OCI-M2 (cell line): ENCODE data around the gene MMP25.
"Not testable (repeated sequence)": the region's sequence is repeated elsewhere in the genome, so short reads cannot be mapped to it uniquely, and the experiment has no call there.

Source experiments
- DNase-seq: peaks from one replicate; lab custom pipeline; 2025; ENCODE audit not compliant: unreplicated experiment; lab: John Stamatoyannopoulos, UW

The MMP25 gene

DNA sequence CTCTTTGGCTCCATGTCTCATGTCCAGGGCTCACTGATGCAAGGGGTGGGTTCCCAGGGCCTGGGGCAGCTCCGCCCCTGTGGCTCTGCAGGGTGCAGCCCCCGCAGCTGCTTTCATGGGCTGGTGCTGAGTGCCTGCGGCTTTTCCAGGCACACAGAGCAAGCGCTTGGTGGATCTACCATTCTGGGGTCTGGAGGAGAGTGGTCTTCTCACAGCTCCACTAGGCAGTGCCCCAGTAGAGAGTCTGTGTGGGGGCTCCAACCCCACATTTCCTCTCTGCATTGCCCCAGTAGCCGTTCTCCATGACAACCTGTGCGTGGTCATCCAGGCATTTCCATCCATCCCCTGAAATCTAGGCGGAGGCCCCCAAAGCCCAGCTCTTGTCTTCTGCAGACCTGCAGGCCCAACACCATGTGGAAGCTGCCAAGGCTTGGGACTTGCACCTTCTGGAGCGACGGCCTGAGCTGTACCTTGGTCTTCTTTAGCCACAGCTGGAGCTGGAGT, 24.3 kb downstream of the MMP25 start:
- DNase-seq = no peak

DNA sequence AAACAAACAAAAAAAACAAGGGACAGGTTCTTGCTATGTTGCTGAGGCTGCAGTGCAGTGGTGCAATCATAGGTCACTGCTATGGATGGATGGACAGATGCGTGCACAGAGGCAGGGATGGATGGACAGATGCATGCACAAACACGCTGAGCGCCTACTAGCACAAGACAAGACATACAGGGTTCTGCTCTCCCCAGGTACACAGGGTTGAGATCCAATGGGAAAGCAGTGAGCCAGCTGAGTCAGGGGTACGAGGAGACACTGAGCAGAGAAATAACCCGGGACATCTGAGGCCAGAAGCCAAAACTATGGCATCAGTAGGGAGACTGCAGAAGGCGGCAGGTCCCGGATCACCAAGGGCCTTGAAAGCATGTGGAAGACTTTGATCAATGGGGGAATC, 25.3 kb downstream of the MMP25 start:
- DNase-seq = no peak

DNA sequence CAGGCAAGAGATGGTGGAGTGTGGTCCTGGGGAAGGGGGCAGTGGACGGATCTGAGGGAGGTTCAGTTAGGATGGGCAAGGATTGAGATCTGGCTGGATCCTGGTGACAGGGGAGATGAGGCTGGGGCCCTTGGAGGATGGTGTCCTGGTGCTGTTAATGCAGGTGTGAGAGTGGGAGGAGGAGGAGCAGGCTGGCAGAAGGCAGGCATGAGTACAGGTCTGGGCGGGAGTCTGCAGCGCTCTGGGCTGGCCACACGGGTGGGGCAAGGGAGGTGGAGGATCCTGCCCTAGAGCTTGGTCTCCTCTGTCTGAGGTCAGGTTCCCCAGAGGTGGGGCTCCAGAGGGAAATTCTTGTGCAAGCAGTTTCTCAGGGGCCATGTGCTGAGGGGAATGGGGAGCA, 25.8 kb downstream of the MMP25 start:
- DNase-seq = not testable (repeated sequence)

DNA sequence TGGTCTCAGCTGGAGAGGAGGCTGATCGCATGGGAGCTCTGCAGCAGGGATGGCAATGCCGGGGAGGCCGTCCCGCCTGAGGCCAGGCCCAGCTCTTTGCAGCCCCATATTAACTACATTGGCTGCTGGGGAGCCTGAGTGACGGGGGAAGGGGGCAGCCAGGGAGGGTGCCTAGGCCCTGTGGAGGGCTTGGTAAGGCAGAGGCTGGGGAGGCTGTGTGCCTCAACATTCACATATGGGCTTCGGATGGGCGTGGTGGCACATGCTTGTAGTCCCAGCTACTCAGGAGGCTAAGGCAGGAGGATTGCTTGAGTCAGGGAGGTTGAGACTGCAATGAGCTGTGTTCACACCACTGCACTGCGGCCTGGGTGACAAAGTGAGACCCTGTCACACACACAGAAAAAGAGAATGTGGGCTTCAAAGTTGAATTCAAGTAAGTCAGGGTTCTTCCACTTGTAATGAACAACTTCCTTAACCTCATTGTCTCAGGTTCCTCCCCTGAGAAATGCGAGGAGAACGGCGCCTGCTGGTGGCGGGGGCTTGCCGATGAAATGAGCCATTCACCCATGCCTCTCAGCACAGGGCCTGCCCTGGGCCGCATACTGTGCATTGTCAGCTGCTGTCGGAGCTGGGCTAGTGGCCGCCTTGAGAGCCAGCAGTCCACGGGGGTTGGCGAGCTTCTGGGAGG, 26.4 kb downstream of the MMP25 start:
- DNase-seq = not testable (repeated sequence)

DNA sequence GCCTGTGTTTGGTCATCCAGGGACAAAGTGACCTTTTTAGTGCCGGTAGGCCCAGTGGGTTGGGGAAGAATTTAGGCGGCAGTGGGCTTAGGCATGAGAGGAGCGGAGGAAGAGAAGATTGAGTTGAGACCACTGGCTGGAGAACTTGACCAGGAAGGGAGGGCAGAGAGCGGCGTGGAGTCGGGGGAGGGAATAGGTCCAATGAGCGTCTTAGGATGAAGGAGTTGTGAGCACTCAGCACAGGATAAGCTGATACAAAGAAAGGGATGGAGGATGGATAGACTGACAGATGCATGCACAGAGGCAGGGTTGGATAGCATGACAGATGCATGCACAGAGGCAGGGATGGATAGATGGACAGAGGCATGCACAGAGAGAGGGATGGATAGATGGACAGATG, 27.1 kb downstream of the MMP25 start:
- no peak for DNase-seq

DNA sequence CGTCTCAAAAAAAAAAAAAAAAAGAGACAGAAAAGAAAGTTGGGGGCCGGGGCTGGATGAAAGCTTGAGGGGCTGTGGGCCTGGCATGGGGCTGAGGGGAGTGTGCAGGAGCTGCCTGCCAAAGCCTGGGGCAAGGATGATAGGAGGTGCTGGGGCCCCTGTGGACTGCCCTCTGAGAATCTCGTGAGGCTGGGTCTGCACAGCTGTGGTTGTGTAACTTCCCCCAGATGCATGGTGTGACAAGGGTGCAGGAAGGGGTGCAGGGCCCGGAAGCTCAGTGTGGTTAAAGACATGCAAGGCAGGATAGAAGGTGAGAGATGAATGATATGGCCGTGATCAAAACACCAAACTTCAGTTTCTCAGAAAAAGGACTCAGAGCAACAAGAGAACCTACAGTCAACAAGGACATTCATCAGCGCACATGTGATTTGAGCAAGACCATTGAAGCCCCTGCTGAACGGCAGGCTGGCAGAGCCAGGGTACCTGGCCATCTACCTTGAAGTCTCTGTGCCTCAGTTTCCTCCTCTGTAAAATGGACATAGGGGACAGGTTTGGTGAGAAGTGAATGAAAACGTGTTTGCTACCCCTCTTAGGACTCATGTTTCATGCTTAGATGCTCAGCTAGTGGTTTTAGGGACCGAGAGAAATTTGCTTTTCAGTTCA, 28.6 kb downstream of the MMP25 start:
- no peak for DNase-seq

DNA sequence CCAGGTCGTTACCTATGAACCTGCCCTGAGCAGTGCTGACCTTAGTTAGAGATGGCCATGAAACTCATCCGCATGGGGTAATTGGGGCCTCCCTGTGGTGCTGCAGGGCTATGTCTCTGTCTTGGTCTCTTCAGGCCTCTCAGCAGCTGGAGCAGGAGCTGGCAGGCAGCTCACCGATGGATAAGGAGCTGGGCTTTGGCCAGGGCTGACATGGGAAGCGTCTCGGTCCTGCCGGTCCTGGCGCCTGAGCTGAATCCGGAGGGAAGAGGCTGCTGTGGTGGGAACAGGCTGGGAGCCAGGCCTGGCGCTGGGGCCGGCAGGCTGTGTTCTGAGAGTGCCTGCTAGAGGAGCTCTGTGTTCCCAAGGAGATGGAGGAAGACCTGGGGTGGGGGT, 29.2 kb downstream of the MMP25 start:
- no peak for DNase-seq

DNA sequence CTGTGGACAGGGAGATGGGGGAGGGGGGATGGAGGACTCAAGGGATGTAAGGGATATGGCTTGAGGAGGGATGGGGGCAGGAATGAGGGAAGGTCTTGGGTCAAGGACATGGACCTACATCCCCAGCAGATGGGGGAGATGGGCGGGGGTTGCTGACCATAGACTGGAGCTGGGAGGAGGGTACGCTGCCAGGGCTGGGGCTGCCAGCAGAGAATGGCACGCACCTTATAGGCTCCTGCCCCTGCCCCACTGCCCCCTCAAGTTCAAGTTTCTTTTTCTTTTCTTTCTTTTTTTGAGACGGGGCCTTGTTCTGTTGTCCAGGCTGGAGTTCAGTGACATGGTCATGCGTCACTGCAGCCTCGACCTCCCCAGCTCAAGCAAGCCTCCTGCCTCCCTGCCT, 29.6 kb downstream of the MMP25 start:
- DNase-seq = not testable (repeated sequence)

DNA sequence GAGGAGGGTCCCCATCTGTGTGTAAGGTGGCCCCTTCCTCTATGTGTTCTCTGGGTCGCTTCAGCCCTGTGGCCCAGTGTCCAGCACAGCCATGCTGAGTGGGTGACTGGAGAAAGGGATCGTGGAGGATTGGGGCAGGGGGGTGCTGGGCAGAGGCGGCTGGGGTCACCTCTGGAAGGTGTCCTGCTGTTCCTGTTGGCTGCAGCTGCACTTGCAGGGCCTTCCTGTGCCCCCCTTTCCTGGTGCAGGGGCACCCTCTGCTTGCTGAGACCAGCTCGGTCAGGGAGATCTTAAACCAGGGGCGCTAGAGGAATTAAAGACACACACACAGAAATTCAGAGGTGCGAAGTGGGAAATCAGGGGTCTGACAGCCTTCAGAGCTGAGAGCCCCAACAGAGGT, 30.2 kb downstream of the MMP25 start:
- no peak for DNase-seq

DNA sequence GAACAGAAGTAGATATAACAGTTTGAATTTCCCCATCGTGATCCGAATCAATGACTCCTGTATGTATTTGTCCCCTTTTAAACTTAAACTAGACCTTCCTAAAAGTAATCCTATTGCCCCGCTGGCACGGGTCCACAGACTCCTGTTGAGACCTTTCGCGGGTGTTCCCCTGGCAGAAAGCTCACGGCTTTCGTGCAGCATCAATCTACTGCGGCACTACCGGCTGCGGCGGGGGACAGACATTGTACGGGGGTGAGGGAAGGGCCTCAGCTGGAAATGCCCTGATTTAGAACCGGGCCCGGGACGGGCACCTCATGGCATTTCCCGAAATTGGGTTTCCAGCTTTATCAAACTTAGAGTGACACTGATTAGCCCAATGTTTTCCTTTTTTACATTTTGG, 33.7 kb downstream of the MMP25 start:
- DNase-seq = no peak

DNA sequence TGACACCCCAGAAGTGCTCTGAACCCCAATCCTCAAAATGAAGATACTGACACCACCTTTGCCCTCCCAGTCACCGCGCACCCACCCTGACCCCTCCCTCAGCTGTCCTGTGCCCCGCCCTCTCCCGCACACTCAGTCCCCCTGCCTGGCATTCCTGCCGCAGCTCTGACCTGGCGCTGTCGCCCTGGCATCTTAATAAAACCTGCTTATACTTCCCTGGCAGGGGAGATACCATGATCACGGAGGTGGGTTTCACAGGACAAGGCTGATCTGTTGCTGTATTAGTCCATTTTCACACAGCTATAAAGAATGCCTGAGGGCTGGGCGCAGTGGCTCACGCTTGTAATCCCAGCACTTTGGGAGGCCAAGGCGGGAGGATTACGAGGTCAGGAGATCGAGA, 35.6 kb downstream of the MMP25 start:
- not testable (repeated sequence) for DNase-seq

DNA sequence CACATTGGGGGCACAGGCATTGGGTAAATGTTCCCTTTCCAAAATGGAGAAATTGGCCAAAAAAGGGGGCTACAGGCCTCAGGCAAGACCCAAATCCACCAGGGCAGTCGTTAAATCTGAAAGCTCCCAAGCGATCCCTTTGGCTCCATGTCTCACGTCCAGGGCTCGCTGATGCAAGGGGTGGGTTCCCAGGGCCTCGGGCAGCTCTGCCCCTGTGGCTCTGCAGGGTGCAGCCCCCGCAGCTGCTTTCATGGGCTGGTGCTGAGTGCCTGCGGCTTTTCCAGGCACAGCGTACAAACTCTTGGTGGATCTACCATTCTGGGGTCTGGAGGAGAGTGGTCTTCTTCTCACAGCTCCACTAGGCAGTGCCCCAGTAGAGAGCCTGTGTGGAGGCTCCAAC, 37.0 kb downstream of the MMP25 start:
- not testable (repeated sequence) for DNase-seq

DNA sequence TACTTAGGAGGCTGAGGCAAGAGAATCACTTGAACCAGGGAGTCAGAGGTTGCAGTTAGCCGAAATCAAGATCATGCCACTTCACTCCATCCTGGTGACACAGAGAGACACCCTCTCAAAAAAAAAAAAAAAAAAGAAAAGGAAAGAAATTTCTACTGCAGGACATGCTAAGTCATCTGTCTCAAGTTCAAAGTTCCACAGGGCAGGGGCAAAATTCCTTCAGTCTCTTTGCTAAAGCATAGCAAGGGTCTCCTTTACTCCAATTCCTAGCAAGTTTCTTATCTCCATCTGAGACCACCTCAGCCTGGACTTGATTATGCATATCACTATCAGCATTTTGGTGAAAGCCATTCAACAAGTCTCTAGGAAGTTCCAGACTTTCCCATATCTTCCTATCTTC, 38.1 kb downstream of the MMP25 start:
- DNase-seq = no peak

DNA sequence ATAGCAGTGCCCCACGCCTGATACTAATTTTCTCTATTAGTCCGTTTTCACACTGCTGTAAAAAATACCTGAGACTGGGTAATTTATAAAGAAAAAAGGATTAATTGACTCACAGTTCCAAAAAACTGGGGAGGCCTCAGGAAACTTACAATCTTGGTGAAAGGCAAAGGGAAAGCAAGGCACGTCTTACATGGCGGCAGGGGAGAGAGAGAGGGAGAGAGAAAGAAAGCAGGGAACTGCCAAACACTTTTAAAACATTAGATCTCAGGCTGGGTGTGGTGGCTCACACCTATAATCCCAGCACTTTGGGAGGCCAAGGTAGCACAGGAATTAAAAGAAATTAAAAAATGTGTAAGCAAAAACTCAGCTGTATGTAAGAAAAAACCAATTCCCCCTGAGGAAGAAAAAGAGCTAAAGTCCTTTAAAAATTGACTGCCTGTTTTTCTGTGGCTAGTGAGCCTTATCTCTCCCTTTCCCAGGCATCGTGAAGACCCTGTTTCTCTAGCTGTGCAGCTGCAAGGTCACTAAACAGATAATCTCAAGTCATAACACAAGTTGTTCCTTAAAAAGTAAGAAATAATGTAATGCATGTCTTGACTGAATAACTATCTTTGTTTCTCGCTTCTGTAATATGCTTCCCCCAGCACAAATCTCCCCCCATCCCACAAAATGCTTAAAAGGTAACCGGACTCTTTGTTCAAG, 38.8 kb downstream of the MMP25 start:
- DNase-seq = no peak

DNA sequence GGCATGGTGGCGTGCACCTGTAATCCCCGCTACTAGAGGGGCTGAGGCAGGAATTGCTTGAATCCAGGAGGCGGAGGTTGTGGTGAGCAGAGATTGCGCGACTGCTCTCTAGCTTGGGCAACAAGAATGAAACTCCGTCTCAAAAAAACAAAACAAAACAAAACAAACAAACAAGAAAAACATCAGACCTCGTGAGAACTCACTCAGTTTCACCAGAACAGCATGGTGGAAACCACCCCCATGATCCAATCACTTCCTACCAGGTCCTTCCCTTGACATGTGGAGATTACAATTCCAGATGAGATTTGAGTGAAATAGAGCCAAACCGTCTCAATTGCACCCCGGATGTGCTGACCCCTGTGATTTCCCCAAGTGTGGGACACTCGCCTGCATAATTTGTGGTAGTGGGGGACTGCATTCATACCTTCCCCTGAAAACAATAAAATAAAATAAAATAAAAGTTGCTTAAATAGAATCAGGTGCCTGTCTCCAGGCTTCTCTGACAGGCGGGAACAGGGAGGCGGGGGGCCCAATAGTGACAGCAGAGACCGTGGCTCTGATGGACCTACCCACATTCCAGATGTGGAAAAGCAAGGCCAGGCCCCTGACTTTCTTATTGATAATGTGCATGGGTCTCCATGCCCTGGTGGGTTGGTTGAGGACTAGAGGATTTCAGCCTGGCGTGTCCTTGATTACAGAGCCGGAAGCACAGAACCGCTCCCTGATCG, 39.7 kb downstream of the MMP25 start:
- no peak for DNase-seq

DNA sequence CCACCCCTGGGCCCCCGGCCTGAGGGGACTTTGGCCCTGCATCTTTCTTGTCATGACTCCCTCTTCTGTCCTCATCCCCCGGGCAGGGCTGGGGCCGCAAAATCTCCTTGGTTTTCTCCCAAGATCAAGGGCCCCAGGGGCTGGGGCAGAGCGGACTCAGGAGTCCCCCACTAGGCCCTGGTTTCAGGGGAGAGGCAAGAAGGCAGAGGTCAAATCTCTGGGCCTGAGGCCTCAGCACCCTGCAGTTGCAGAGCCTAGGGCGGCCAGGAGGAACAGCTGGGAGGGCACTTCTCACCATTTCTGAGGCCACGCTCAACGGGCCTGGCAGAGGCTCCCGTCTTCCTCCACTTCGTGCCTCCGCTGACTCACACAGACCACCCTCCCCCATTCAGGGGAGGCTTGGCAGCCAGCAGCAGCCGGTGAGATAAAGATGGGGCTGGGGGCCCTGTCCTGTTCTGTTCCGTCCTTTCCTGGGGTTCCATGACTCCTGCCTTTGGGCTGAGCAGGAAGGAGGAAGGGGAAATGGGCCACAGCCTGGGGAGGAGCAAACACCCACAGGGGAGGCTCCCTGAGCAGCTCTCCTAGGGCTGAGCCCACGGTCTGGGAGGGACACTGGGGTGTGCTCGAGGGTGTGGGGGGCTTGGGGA, 40.4 kb downstream of the MMP25 start:
- no peak for DNase-seq

DNA sequence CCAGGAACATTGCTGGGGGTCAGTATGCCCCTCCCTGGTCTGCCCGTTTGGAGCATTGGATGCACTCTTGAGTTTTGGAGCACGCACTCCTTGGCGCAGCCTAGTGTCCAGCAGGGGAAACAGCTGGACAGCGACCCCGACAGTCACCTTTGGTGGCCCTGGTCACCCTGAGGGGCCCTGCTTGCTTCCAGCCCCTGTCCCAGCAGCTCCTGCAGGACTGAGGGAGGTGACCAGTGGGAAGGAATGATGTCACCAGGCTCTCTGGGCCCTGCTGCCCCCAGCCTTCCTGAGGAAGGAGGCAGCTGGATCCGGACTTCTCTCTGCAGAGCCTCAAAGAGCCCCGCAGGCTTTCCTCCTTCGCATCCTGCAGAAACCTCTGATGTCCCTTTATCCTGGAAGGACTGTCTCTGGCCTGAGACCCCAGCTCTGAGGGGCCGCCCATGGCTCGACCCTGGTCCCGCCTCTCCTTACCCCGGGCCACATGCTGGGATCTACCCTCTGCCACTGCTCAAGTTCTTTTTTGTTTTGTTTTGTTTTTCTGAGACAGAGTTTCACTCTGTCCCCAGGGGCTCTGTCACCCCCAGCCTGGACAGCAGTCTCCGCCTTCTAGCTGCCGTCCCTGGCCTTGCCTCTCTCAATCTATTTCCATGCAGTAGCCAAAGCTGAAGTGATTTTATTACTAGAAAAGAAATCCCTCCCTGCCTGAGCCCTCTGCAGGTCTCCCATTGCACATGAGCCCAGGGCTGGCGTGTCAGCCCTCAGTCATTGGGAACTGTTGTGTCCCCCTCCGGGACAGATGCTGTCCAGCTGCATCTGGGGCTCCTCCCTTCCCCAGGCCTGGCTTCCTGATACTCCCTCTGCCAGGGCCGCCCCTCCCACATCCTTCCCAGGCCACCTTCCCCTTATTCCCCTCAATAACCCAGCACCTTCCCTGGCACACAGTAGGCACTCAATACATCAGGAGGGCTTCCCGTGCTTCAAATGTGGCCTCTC, 41.2 kb downstream of the MMP25 start:
- no peak for DNase-seq

DNA sequence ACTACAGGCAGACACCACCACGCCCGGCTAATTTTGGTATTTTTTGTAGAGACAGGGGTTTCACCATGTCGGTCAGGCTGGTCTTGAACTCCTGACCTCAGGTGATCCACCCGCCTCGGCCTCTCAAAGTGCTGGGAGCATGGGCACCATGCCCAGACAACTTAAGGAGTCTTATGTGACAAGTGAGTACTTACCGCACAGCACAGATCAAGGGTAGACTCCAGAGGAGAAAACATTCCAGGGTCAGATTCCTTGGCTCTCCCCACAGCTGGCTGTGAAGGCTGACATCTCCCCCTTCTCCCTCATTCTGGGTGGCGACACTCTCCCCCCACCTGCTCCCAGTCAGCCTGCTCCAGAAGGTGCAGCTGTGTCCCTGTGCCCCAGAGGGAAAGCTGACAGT, 42.1 kb downstream of the MMP25 start:
- DNase-seq = no peak

DNA sequence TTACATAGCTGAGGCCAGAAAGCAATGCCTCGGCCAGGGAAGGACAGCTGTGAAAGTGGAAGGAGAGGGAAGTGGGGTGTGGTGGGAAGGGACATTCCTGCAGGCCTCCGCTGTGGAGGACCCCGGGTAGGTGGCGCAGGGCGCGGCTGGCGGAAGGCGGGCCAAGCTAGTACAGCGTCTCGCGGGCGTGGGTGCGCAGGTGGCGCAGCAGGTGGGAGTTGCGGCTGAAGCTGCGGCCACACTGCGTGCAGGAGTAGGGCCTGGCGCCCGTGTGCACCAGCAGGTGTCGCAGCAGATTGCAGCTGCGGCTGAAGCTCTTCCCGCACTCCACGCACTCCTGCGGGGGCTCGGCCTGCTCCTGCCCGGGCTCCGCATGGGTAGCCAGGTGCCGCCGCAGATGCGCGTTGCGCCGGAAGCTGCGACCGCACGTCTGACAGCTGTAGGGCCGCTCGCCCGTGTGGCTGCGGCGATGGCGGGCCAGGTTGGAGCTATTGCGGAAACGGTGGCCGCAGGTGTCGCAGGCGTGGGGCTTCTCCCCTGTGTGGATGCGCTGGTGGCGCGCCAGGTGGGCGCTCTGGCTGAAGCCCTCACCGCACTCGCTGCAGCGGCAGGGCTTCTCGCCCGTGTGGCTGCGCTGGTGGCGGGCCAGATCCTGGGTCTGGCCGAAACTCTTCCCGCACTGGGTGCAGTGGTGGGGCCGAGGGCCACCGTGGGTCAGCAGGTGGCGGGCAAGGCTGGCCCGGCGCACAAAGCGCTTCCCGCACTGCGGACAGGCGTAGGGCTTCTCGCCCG, 42.8 kb downstream of the MMP25 start:
- no peak for DNase-seq
